ENCODE results near the gene ATG16L2. TPM values are rescaled to one million over a fixed set of nuclear protein-coding genes. Genes with fewer than 3 reads are reported as not detected.

ATG16L2 gene
- total and polyA plus RNA-seq, 7 donors: 4.6 to 47.7 (median 17.5) TPM

GRCh38 chr11:72768581-72768980 is 45.6 kb upstream of the ATG16L2 start:
- WGBS, 2 donors: 81 to 91% methylated on average over 3 of the region's 3 CpGs
- Histone ChIP-seq H3K36me3 (no peaks in the 10 kb centered on the region), H3K4me1 (peaks cover 0 to 28% (median 26%) of the 10 kb centered on the region in 4 donors), H3K27ac (no peak overlapping the region), H3K27me3 (no peaks in the 10 kb centered on the region), H3K4me3 (no peak overlapping the region), H3K9me3 (no peaks in the 10 kb centered on the region)
- DNase-seq: no peak
- intact Hi-C loops (cut with DNase I): no loop called here
- TF ChIP-seq EP300 (IDR thresholded peaks at IDR 0.05): no peak
- no peak for TF ChIP-seq POLR2A (IDR thresholded peaks at IDR 0.05)
- no peak for TF ChIP-seq CTCF (IDR thresholded peaks at IDR 0.05)
- no peak for TF ChIP-seq POLR2AphosphoS5 (IDR thresholded peaks at IDR 0.05)

GRCh38 chr11:72769680-72770079 is 44.5 kb upstream of the ATG16L2 start:
- Histone ChIP-seq H3K36me3 (no peaks in the 10 kb centered on the region), H3K9me3 (no peaks in the 10 kb centered on the region), H3K4me3 (no peak overlapping the region), H3K27me3 (no peaks in the 10 kb centered on the region), H3K4me1 (peaks cover 0 to 39% (median 37%) of the 10 kb centered on the region in 4 donors), H3K27ac (no peak overlapping the region)
- TF ChIP-seq EP300 (IDR thresholded peaks at IDR 0.05) (no peak), POLR2A (IDR thresholded peaks at IDR 0.05) (no peak), POLR2AphosphoS5 (IDR thresholded peaks at IDR 0.05) (no peak), CTCF (IDR thresholded peaks at IDR 0.05) (no peak)
- no peak for DNase-seq
- 48 to 72% methylated on average over 4 of the region's 4 CpGs for WGBS, 2 donors
- intact Hi-C loops (cut with DNase I): no loop called here

GRCh38 chr11:72770799-72771198 is 43.4 kb upstream of the ATG16L2 start:
- Histone ChIP-seq H3K4me3 (no peak overlapping the region), H3K27me3 (no peaks in the 10 kb centered on the region), H3K27ac (peak overlapping the region in 1 of 4 donors; percentile 35), H3K36me3 (no peaks in the 10 kb centered on the region), H3K4me1 (peaks cover 0 to 42% (median 40%) of the 10 kb centered on the region in 4 donors), H3K9me3 (no peaks in the 10 kb centered on the region)
- DNase-seq: no peak
- no peak for TF ChIP-seq CTCF (IDR thresholded peaks at IDR 0.05)
- no peak for TF ChIP-seq POLR2A (IDR thresholded peaks at IDR 0.05)
- no peak for TF ChIP-seq EP300 (IDR thresholded peaks at IDR 0.05)
- no peak for TF ChIP-seq POLR2AphosphoS5 (IDR thresholded peaks at IDR 0.05)
- intact Hi-C loops (cut with DNase I): no loop called here
- WGBS, 2 donors: 61 to 83% methylated on average over 3 of the region's 3 CpGs

GRCh38 chr11:72771507-72771906 is 42.7 kb upstream of the ATG16L2 start:
- intact Hi-C loops (cut with DNase I): no loop called here
- 56 to 68% methylated on average over 4 of the region's 4 CpGs for WGBS, 2 donors
- H3K27me3 ChIP-seq: no peaks in the 10 kb centered on the region
- no peaks in the 10 kb centered on the region for H3K9me3 ChIP-seq
- peak overlapping the region in 3 of 4 donors; percentile 23 to 35 (median 25) for H3K27ac ChIP-seq
- no peak for DNase-seq
- H3K4me3 ChIP-seq: no peak overlapping the region
- H3K4me1 ChIP-seq: peaks cover 0 to 42% (median 40%) of the 10 kb centered on the region in 4 donors
- H3K36me3 ChIP-seq: no peaks in the 10 kb centered on the region
- no peak for TF ChIP-seq POLR2AphosphoS5 (IDR thresholded peaks at IDR 0.05)

GRCh38 chr11:72772059-72772458 is 42.2 kb upstream of the ATG16L2 start:
- Histone ChIP-seq H3K9me3 (no peaks in the 10 kb centered on the region), H3K4me3 (no peak overlapping the region), H3K4me1 (peaks cover 0 to 42% (median 40%) of the 10 kb centered on the region in 4 donors), H3K27ac (peak overlapping the region in 3 of 4 donors; percentile 25 to 63 (median 35)), H3K27me3 (no peaks in the 10 kb centered on the region), H3K36me3 (no peaks in the 10 kb centered on the region)
- TF ChIP-seq POLR2AphosphoS5 (IDR thresholded peaks at IDR 0.05) (no peak), CTCF (IDR thresholded peaks at IDR 0.05) (no peak), POLR2A (IDR thresholded peaks at IDR 0.05) (no peak), EP300 (IDR thresholded peaks at IDR 0.05) (no peak)
- 68 to 88% methylated on average over 12 of the region's 12 CpGs for WGBS, 2 donors
- DNase-seq: no peak
- intact Hi-C loops (cut with DNase I): loop anchor here (2.0 kb wide), 1 partner anchor 17 kb away; no protein-coding TSS in a partner anchor
